Skin epidermis (tissue), 12 donors: Measurements from ENCODE around the gene ZFP36L2.

ENCODE experiments used
- H3K27ac ChIP-seq, 21 experiments: fragments of 200-600 bp; sonication (generic) in 11 of 21; one replicate each; pipeline ENCODE4 v1.5.0; 2020; ENCODE audit warnings: mild to moderate bottlenecking in 3 of 21, inconsistent platforms in 2 of 21, moderate library complexity in 2 of 21
- H3K4me3 ChIP-seq, 7 experiments: fragments of 200-600 bp; sonication (generic) in 2 of 7; one replicate each; pipeline ENCODE4 v1.5.0; 2020; ENCODE audit warnings: inconsistent platforms in 2 of 7, mild to moderate bottlenecking in 2 of 7, moderate library complexity in 1 of 7

Gene ZFP36L2

GRCh38 chr2:43226558-43226954, at the start of gene ZFP36L2:
Gene ZFP36L2, minus strand, starts transcription at chr2:43226606. Its CDS starts 291 bp downstream, at chr2:43226315.
- H3K4me3 ChIP-seq = peak within 1 kb of the TSS; percentile 59 to 97 (median 90)
- H3K27ac ChIP-seq = peak within 1 kb of the TSS; percentile 82 to 100 (median 98)

- H3K27ac ChIP-seq = peak overlapping the region in 4 of 21 experiments; percentile 66 to 74 (median 67)
- no peak overlapping the region for H3K4me3 ChIP-seq
These were observed 48.3 kb upstream of the ZFP36L2 start for GRCh38 chr2:43274721-43275120.

GRCh38 chr2:43274055-43274454, 47.6 kb upstream of the ZFP36L2 start:
- peak overlapping the region in 12 of 21 experiments; percentile 12 to 74 (median 38) for H3K27ac ChIP-seq
- H3K4me3 ChIP-seq = no peak overlapping the region

- Histone ChIP-seq H3K27ac (peak overlapping the region in 13 of 21 experiments; percentile 12 to 74 (median 34)), H3K4me3 (no peak overlapping the region)
These were observed 47.1 kb upstream of the ZFP36L2 start for GRCh38 chr2:43273529-43273928.

GRCh38 chr2:43270930-43271615, 44.7 kb upstream of the ZFP36L2 start:
- Histone ChIP-seq H3K4me3 (no peak overlapping the region), H3K27ac (peak overlapping the region in 10 of 21 experiments; percentile 55 to 89 (median 75))

- H3K27ac ChIP-seq = peak overlapping the region in 16 of 21 experiments; percentile 15 to 89 (median 73)
- no peak overlapping the region for H3K4me3 ChIP-seq
These were observed 44.1 kb upstream of the ZFP36L2 start for GRCh38 chr2:43270461-43270860.

- Histone ChIP-seq H3K27ac (peak overlapping the region in 18 of 21 experiments; percentile 15 to 89 (median 73)), H3K4me3 (no peak overlapping the region)
These were observed 43.3 kb upstream of the ZFP36L2 start for GRCh38 chr2:43269706-43270105.

GRCh38 chr2:43269074-43269572, 42.7 kb upstream of the ZFP36L2 start:
- no peak overlapping the region for H3K4me3 ChIP-seq
- peak overlapping the region in 18 of 21 experiments; percentile 8 to 89 (median 78) for H3K27ac ChIP-seq

GRCh38 chr2:43268066-43268953, 41.9 kb upstream of the ZFP36L2 start:
- Histone ChIP-seq H3K4me3 (no peak overlapping the region), H3K27ac (peak overlapping the region in 17 of 21 experiments; percentile 1 to 89 (median 79))

GRCh38 chr2:43267381-43267780, 41.0 kb upstream of the ZFP36L2 start:
- Histone ChIP-seq H3K27ac (peak overlapping the region in 11 of 21 experiments; percentile 0 to 89 (median 79)), H3K4me3 (no peak overlapping the region)

GRCh38 chr2:43266711-43267111, 40.3 kb upstream of the ZFP36L2 start:
- peak overlapping the region in 12 of 21 experiments; percentile 3 to 89 (median 48) for H3K27ac ChIP-seq
- H3K4me3 ChIP-seq = no peak overlapping the region

GRCh38 chr2:43265421-43265820, 39.0 kb upstream of the ZFP36L2 start:
- Histone ChIP-seq H3K27ac (peak overlapping the region in 16 of 21 experiments; percentile 3 to 89 (median 62)), H3K4me3 (no peak overlapping the region)

GRCh38 chr2:43265001-43265400, 38.6 kb upstream of the ZFP36L2 start:
- H3K4me3 ChIP-seq = no peak overlapping the region
- H3K27ac ChIP-seq = peak overlapping the region in 15 of 21 experiments; percentile 16 to 89 (median 63)

GRCh38 chr2:43262951-43263350, 36.5 kb upstream of the ZFP36L2 start:
- Histone ChIP-seq H3K4me3 (no peak overlapping the region), H3K27ac (peak overlapping the region in 1 of 21 experiments; percentile 26)

- no peak overlapping the region for H3K4me3 ChIP-seq
- no peak overlapping the region for H3K27ac ChIP-seq
These were observed 35.8 kb upstream of the ZFP36L2 start for GRCh38 chr2:43262239-43262638.

GRCh38 chr2:43259512-43259911, 33.1 kb upstream of the ZFP36L2 start:
- no peak overlapping the region for H3K27ac ChIP-seq

GRCh38 chr2:43258547-43259156, 32.2 kb upstream of the ZFP36L2 start:
- Histone ChIP-seq H3K4me3 (no peak overlapping the region), H3K27ac (no peak overlapping the region)

More at GRCh38 chr2:43259512-43259911, 33.1 kb upstream of the ZFP36L2 start:
- no peak overlapping the region for H3K4me3 ChIP-seq

- Histone ChIP-seq H3K4me3 (no peak overlapping the region), H3K27ac (peak overlapping the region in 15 of 21 experiments; percentile 2 to 72 (median 43))
These were observed 29.0 kb upstream of the ZFP36L2 start for GRCh38 chr2:43255296-43255910.

- H3K27ac ChIP-seq = peak overlapping the region in 2 of 21 experiments; percentile 4 to 51
- H3K4me3 ChIP-seq = no peak overlapping the region
These were observed 27.9 kb upstream of the ZFP36L2 start for GRCh38 chr2:43254331-43254730.
